GM18507 (cell line): ENCODE data around the gene CFAP53.

Experiments
- DNase-seq: peaks from one replicate; pipeline ENCODE4 v3.0.0; 2011; ENCODE audit warnings: low read depth; ENCODE audit not compliant: insufficient read length; ENCODE audit errors: extremely low spot score
- FAIRE-seq: peaks from 2 replicates; lab custom pipeline; 2011; peaks lifted over from hg19 to GRCh38; lab: Jason Lieb, UNC

Gene CFAP53

GRCh38 chr18:50177294-50177992 lies 88.9 kb downstream of the CFAP53 start:
- FAIRE-seq (no peak), DNase-seq (no peak)
